Activated CD4-positive, alpha-beta T cell treated with anti-CD3 and anti-CD28 coated beads for 1 hour (primary cell): ENCODE results near the gene TWIST2.

Experiments
- DNase-seq: peaks from one replicate; pipeline ENCODE4 v3.0.0-alpha.2; 2020

Gene TWIST2

GRCh38 chr2:238847841-238848690 lies at the start of gene TWIST2:
Gene TWIST2, plus strand, starts transcription at chr2:238848085. Its CDS starts 131 bp downstream, at chr2:238848216.
- DNase-seq, result no peak

- DNase-seq, result no peak
These were observed 46.1 kb upstream of the TWIST2 start for GRCh38 chr2:238801791-238802190.

- DNase-seq, result no peak
These were observed 44.9 kb upstream of the TWIST2 start for GRCh38 chr2:238802957-238803356.

- DNase-seq, result no peak
These were observed 43.7 kb upstream of the TWIST2 start for GRCh38 chr2:238803996-238804870.

GRCh38 chr2:238808761-238809160 lies 39.1 kb upstream of the TWIST2 start:
- DNase-seq, result no peak

- DNase-seq, result no peak
These were observed 37.6 kb upstream of the TWIST2 start for GRCh38 chr2:238810321-238810720.

- DNase-seq, result no peak
These were observed 36.6 kb upstream of the TWIST2 start for GRCh38 chr2:238811293-238811692.

GRCh38 chr2:238811759-238812158 lies 36.1 kb upstream of the TWIST2 start:
- no peak for DNase-seq

GRCh38 chr2:238813109-238813508 lies 34.8 kb upstream of the TWIST2 start:
- no peak for DNase-seq

GRCh38 chr2:238814815-238815214 lies 33.1 kb upstream of the TWIST2 start:
- DNase-seq, result no peak

- no peak for DNase-seq
These were observed 31.6 kb upstream of the TWIST2 start for GRCh38 chr2:238816291-238816690.

- DNase-seq, result no peak
These were observed 30.5 kb upstream of the TWIST2 start for GRCh38 chr2:238817382-238817781.

GRCh38 chr2:238817891-238818290 lies 30.0 kb upstream of the TWIST2 start:
- no peak for DNase-seq

GRCh38 chr2:238818561-238818960 lies 29.3 kb upstream of the TWIST2 start:
- DNase-seq, result no peak

GRCh38 chr2:238820197-238820596 lies 27.7 kb upstream of the TWIST2 start:
- no peak for DNase-seq

- DNase-seq, result no peak
These were observed 27.0 kb upstream of the TWIST2 start for GRCh38 chr2:238820916-238821315.

- DNase-seq, result no peak
These were observed 26.5 kb upstream of the TWIST2 start for GRCh38 chr2:238821391-238821790.

GRCh38 chr2:238821944-238822670 lies 25.8 kb upstream of the TWIST2 start:
- DNase-seq, result no peak

- no peak for DNase-seq
These were observed 24.9 kb upstream of the TWIST2 start for GRCh38 chr2:238822955-238823354.

- no peak for DNase-seq
These were observed 16.7 kb upstream of the TWIST2 start for GRCh38 chr2:238831177-238831576.

- no peak for DNase-seq
These were observed 12.9 kb upstream of the TWIST2 start for GRCh38 chr2:238834982-238835381.

GRCh38 chr2:238835726-238836301 lies 12.1 kb upstream of the TWIST2 start:
- DNase-seq, result no peak
